Measurements from ENCODE around the gene ELOVL7.

The ELOVL7 gene

DNA sequence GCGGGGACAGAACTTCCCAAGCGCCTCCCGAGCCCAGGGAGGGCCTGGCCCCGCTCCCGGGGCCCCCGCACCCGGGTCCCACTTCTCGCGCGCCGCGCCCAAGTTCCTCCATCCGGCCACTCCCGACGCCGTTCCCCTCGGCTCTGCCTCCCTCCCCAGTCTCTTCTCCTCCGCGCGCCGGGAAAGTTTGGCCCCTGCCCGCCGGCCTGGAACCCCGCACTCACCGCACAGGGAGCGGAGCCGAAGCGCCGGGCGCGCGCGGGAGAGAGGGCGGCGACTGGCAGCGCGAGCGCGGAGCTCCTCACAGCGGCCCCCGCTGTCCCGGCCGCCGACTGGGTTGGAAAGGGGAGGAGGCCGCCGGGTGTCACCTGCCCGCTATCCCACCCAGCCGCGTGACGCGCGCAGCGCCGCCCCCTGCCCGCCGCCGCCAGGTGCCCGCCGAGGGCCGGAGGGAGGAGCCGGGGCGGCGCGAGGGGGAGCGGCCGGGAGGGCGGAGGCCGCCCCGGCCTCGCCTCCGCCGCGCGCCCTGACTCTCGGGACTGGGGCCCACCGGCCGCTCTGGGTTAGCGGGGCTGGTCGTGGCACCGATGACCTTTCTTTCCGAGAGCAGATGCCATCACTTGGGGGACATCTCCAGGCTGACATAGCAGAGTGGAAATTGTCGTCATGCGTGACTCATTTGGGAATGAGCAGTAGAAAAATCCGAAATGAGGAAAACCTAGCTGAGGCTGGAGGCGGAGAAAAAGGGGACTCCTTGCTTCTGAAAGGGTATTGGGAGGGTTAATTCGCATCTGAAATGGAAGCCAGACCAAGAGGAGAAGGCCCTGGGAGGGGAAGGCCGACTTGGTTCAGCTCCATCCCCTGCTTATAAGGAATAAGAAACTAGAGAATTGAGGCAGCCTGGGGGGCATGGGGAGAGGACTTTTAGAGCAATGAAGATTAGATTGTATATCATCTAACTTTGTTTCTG, at the start of gene ELOVL7:
ELOVL7 (minus strand) TSS at position 334 of the 970 bp plus-strand sequence. CDS start 56,872 bp downstream, outside the sequence.
- TF ChIP-seq, protein P1, sequence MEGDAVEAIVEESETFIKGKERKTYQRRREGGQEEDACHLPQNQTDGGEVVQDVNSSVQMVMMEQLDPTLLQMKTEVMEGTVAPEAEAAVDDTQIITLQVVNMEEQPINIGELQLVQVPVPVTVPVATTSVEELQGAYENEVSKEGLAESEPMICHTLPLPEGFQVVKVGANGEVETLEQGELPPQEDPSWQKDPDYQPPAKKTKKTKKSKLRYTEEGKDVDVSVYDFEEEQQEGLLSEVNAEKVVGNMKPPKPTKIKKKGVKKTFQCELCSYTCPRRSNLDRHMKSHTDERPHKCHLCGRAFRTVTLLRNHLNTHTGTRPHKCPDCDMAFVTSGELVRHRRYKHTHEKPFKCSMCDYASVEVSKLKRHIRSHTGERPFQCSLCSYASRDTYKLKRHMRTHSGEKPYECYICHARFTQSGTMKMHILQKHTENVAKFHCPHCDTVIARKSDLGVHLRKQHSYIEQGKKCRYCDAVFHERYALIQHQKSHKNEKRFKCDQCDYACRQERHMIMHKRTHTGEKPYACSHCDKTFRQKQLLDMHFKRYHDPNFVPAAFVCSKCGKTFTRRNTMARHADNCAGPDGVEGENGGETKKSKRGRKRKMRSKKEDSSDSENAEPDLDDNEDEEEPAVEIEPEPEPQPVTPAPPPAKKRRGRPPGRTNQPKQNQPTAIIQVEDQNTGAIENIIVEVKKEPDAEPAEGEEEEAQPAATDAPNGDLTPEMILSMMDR (IDR thresholded peaks at IDR 0.05), result peak in 1 of 2 experiments; percentile 12
- Histone ChIP-seq H3K4me1 (peaks cover 0 to 19% (median 13%) of the 10 kb centered on the region in 4 donors), H3K4me3 (peak within 1 kb of the TSS; percentile 53 to 64), H3K27me3 (peaks cover 0 to 38% of the 10 kb centered on the region in 2 donors), H3K36me3 (no peaks in the 10 kb centered on the region), H3K27ac (no peak within 1 kb of the TSS), H3K9me3 (no peaks in the 10 kb centered on the region)
- intact Hi-C loops (cut with DNase I; ENCODE audit: low total_unique reads), result no loop called here
- peak in 1 of 2 donors; percentile 21 for DNase-seq

DNA sequence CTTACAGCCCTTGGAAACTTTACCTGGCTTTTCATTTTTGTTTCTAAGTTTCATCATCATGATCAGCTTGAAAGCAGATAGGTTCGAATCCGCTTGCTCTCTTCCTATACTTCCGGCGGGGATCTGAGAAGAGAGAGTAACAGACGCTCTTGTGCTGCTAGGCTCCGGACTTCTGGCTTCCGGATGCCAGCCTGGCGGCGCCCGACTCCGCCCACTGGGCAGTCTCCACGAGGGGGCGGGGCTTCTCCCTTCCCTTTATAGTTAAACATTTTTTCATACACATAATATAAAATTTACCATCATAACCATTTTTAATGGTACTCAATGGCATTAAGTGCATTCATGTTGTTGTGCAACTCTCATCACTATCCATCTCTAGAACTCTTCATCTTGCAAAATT, 49.5 kb upstream of the ELOVL7 start:
- H3K36me3 ChIP-seq, result peaks cover 10 to 44% (median 40%) of the 10 kb centered on the region in 3 donors
- TF ChIP-seq, protein P1 (IDR thresholded peaks at IDR 0.05), result no peak

DNA sequence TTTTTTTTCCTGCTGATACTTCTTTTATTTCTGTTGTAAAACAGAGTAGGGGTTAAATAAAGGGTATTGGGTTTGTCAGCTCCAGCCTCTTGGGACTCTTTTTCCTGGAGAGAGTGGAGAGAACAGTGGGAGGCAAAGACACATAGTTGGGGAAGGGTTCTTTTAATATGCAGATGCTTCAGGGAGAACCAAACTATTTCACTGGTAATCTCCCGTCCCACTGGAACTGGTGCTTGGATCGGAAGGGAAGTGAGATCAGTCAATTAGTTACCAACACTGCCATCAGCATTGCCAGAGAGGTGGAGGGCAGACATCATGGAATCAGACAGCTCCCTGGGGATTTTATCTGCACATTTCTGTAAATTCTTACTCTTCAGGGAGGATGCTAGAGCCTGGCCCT, 47.6 kb upstream of the ELOVL7 start:
- H3K4me1 ChIP-seq, result no peaks in the 10 kb centered on the region
- no peaks in the 10 kb centered on the region for H3K9me3 ChIP-seq
- TF ChIP-seq, protein P1 (IDR thresholded peaks at IDR 0.05), result no peak
- no peak overlapping the region for H3K27ac ChIP-seq
- DNase-seq, result no peak
- no peak overlapping the region for H3K4me3 ChIP-seq
- peaks cover 10 to 35% (median 25%) of the 10 kb centered on the region in 3 donors for H3K36me3 ChIP-seq
- intact Hi-C loops (cut with DNase I; ENCODE audit: low total_unique reads), result no loop called here
- no peaks in the 10 kb centered on the region for H3K27me3 ChIP-seq

More for the DNA sequence above, 49.5 kb upstream of the ELOVL7 start:
- DNase-seq, result no peak
- H3K9me3 ChIP-seq, result no peaks in the 10 kb centered on the region
- no peaks in the 10 kb centered on the region for H3K27me3 ChIP-seq
- H3K4me1 ChIP-seq, result no peaks in the 10 kb centered on the region
- intact Hi-C loops (cut with DNase I; ENCODE audit: low total_unique reads), result no loop called here
- H3K4me3 ChIP-seq, result no peak overlapping the region
- H3K27ac ChIP-seq, result no peak overlapping the region

DNA sequence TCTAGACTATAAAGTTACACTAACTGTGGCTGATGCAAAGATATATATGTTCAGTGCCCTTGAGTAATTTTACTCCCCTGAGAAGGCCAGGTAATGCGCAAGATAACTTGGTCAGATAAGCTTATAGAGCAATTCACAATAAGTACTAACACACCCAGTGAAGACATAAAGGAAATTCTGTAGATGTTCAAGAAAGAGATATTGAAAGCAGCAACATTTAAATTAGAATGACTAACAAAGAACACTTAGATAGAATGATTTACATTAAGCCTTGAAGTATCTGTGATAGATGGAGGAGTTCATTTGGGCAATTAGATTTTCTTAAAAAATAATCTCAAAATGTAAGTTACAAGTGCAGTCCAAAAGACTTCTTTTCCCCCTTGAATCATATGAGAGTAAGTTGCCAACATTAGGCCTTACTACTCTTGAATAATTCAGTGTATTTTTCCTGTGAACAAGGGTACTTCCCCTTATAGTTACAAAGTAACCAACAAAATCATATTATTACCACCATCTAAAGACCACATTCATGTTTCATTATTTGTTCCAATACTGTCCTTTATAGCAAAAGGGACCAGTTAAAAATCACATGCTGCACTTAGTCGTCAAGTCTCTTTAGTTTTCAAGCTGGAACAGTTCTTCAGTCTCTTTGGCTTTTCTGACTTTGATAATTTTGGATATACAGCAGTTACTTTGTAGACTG, 44.4 kb upstream of the ELOVL7 start:
- no peak overlapping the region for H3K4me3 ChIP-seq
- H3K27me3 ChIP-seq, result no peaks in the 10 kb centered on the region
- H3K27ac ChIP-seq, result no peak overlapping the region
- TF ChIP-seq, protein P1 (IDR thresholded peaks at IDR 0.05), result no peak
- intact Hi-C loops (cut with DNase I; ENCODE audit: low total_unique reads), result no loop called here
- peaks cover 4 to 14% (median 7%) of the 10 kb centered on the region in 3 donors for H3K36me3 ChIP-seq
- no peaks in the 10 kb centered on the region for H3K9me3 ChIP-seq
- no peaks in the 10 kb centered on the region for H3K4me1 ChIP-seq
- no peak for DNase-seq

DNA sequence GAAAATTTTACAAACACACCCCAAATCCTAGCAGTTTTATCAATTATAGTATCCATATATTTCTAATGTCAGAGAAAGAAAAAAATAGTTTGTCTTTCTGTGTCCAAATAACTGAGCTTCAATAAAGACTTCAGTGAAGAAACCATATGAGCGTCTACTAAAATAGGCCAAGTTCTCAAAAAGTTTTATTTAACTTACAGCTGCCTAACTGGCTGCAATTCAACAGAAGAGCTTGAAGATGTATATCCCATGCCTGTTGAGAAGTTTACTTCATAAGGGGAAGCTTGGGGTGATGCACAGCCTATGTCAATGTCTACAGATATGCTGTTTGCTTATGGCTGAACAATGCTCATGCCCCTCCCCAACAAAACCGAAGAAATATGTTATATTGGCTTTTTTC, 43.7 kb upstream of the ELOVL7 start:
- Histone ChIP-seq H3K4me3 (no peak overlapping the region), H3K36me3 (peaks cover 0 to 7% (median 7%) of the 10 kb centered on the region in 3 donors), H3K27ac (no peak overlapping the region), H3K27me3 (no peaks in the 10 kb centered on the region), H3K9me3 (no peaks in the 10 kb centered on the region), H3K4me1 (no peaks in the 10 kb centered on the region)
- intact Hi-C loops (cut with DNase I; ENCODE audit: low total_unique reads), result no loop called here
- TF ChIP-seq, protein P1 (IDR thresholded peaks at IDR 0.05), result no peak
- DNase-seq, result no peak

All from tibial artery (tissue), 4 donors.